H54 (cell line): ENCODE measurements around the gene OR2AG1.
"Not testable (repeated sequence)": the region's sequence is repeated elsewhere in the genome, so short reads cannot be mapped to it uniquely, and the experiment has no call there.

ENCODE experiments used
- DNase-seq: peaks from one replicate; pipeline ENCODE4 v3.0.0; 2011; ENCODE audit warnings: low spot score, mixed read lengths; ENCODE audit not compliant: insufficient read length
- FAIRE-seq: peaks from 3 replicates; lab custom pipeline; 2011; peaks lifted over from hg19 to GRCh38; lab: Jason Lieb, UNC
- POLR2A ChIP-seq: IDR thresholded peaks from 2 replicates; pipeline ENCODE4 v1.6.1; 2011; ENCODE audit warnings: low read depth, mild to moderate bottlenecking, low read length

OR2AG1 gene

DNA sequence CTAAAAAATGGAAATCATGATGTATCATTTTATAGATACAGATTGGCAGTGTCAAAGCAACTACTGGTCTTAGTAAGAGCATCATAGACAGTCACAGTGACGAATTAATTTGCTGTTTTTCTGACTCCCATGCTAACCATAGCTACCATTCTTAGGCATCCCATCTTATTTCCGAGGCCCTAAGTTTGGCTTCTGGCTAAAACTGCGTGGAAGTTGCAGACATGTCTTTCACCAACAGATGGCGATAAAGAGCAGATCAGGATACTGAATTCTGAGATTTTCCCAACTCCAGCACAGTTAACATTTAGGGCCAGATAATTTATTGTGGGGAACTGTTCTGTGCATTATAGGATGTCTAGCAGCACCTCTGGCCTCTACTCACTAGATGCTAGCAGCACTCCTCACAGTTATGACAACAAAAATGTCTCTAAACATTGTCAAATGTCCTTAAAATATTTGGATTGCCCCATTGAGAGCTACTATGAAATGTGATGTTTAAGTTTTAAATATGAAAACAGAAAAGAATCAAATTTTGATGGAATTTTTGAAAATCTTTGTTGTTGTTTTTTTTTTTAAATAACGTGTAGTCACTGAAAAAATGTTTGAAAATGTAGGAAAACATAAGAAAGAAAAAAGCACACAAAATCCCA lies 27.4 kb upstream of the OR2AG1 start:
- no peak for TF ChIP-seq POLR2A
- peak; percentile 98 for FAIRE-seq
- peak; percentile 9 for DNase-seq

DNA sequence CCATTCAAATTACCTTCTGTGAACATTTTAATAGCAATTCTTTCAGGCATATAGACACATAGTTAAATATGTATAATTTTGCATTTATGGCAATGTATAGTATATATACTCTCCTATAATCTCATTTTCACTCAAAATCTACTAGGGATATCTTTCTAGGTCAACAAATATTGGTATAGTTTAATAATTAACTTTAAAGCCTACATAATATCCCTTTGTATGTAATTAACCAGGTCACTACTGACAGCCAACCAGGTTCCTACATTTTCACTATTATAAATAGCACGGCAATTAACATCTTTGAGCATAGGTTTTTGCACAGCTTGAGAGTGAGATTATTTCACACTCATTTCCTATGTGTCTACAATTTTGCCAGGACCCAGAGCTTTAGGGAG lies 26.9 kb upstream of the OR2AG1 start:
- DNase-seq (no peak), FAIRE-seq (no peak)
- TF ChIP-seq POLR2A = no peak

DNA sequence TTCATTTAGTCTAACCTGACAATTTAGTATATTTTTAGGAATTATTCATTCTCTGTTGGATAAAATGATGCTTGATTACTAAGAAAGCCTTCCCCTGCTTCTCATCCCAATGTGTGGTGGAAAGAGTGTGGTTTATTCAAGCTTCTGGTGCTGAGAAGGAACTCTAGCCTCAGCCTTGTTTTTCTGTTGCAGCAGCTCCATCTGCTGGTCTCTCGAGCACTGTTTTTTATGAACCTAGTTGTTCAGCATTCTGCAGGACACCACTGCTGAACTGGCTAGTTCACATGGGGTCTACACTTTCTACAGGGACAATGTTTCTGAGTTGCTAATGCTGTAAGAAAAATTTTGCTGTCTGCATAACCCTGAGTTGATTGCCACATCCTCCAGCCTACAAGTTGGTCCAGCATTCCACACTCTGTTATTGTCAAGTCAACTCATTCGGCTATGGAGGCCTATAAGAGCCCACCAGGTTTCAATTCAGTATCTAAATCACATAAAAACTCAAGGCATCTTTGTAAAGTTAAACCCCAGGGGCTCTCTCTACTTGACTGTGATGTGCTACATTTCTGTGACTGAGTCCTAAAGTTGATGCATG lies 25.4 kb upstream of the OR2AG1 start:
- FAIRE-seq = peak; percentile 89
- no peak for TF ChIP-seq POLR2A
- DNase-seq = peak; percentile 21

DNA sequence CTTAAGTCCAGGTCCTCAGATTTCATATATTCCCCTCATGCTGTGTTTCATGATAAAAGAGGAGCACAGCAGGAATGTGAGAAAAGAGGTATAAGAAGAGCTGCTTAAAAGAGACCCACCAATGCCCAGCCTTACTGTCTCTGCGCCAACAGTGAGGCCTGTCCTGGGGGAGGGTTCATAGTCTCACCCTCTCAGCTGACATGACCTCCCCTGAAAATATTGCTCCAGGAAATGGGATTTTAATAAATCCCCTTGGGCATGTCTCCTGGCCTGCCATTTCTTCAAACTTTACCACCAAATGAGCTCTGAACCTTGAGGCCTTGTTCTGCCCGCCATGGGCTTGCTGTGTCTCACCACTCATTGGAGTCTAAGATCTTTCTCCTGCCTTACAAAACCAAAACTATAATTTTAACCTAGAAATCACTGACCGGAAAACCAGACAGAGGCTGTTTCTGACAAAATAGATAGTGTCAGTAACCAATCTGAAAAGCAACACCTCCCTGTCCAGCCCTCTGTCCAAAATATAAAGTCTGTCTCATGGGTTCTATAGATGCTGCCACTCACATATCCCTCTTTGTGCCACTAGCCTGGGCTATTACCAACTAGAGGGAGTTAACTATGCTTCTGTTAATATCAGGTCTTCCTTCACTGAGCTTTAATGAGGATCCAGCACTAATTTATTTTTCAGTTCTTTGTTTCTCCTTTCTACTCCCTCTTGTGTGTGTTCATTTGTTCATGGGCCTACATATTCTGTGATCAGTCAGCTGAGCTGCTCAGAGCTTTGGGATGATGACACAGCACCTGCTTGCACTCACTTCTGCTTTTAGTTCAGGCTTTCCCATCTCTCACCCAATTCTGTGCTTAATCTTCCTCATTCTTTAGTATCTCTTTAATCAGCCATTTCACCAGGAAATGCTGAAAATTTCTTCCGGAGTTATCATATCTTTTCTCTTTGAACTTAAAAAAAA lies 10.6 kb upstream of the OR2AG1 start, which contains the start of gene OR2AG2:
OR2AG2 (minus strand) TSS at position 51 of the 968 bp plus-strand sequence. CDS start 3,019 bp downstream, outside the sequence.
- no peak for DNase-seq
- no peak for TF ChIP-seq POLR2A
- no peak for FAIRE-seq

DNA sequence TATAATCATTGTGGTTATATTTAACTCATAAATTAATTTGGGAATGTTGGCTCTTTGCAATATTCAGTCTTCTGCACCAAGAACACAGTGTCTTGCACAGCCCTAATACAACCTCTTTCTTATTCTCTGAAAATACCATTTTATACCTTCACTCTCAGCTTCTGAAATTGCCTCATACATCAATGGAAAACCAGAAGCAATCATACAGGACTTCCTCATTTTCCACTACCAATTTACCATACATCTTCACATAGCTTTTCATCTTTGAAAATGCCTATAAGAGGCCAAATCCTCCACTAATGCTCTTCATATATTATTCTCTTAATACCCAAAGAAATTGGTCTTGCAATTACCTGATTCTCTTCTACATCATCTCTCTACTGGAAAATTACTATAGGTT lies 4.3 kb upstream of the OR2AG1 start:
- no peak for TF ChIP-seq POLR2A
- no peak for DNase-seq
- FAIRE-seq = no peak

DNA sequence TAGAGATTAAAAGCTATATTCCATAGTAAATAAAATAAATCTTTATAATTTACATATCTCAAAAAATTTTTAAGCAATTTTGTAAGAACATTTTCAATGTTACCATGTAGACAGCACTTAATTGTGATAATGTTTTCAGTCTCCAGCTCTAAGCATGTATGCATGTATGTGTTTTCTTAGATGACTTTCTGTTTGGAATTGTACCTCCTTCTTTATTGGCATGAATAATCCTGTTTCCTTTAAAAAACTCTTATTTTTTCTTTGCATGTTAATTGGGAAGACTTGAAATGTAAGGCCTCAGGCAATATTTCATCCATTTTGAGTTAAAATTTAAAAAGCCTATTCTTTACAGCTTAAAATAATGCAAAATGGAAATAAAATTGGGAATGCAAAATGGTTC lies 2.0 kb upstream of the OR2AG1 start:
- FAIRE-seq (no peak), DNase-seq (no peak)
- no peak for TF ChIP-seq POLR2A

DNA sequence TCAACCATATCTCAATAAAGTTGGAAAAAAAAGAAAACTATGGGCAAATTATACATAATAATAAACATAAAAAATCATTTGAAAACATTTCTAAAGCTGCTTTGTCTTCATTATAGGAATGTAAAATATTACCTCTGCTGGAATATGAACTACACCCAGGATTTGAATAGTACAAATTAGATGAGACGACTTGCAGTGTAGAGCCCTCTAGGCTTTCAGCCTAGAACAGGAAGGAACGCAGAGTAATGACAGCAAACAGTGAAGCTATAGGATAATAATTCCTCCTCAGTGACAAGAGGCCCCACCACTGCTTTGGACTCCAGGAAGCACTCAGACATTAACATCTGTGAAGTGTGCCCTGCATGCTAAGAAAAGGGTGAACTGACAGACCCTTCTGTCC lies 7.7 kb downstream of the OR2AG1 start:
- DNase-seq = no peak
- no peak for FAIRE-seq
- no peak for TF ChIP-seq POLR2A

DNA sequence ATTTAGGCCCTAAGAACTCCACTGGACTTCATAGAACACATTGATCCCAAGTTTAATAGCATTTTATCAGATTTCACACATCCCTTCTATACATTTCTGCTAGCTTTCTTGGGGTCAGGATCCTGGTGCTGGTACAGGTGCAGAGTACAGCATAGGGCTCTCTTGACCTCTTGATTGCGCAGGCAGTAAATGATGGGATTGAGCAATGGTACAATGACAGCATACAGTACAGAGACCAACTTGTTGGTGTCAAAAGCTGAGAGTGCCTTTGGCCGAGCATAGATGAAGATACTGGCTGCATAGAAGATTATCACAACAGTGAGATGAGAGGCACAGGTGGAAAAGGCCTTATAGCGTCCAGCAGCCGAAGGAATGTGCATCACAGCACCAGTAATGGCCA lies 11.8 kb downstream of the OR2AG1 start:
- no peak for TF ChIP-seq POLR2A
- no peak for DNase-seq
- FAIRE-seq = no peak

DNA sequence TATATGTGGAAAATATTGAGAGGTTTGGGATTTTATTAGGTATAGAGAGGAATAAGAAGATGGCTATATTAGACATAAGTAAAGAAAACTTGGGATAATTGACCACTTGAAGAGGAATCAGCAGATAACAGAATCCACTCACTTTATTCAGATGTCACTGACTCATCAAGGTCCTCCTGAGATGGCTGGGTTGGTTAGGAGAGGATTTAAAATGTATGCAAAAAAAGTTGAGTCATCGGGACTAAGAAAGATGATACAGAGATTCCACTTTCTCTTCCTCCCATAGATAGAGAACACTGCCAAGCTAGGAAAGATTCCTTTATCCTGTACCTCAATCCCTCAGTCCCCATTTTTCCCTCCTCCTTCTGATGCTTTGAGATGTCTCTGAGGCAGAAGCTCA lies 16.6 kb downstream of the OR2AG1 start, which contains the start of gene OR6A2:
OR6A2 (minus strand) TSS at position 288 of the 400 bp plus-strand sequence. CDS start 3,981 bp downstream, outside the sequence.
- FAIRE-seq (peak; percentile 45), DNase-seq (no peak)
- TF ChIP-seq POLR2A = no peak

DNA sequence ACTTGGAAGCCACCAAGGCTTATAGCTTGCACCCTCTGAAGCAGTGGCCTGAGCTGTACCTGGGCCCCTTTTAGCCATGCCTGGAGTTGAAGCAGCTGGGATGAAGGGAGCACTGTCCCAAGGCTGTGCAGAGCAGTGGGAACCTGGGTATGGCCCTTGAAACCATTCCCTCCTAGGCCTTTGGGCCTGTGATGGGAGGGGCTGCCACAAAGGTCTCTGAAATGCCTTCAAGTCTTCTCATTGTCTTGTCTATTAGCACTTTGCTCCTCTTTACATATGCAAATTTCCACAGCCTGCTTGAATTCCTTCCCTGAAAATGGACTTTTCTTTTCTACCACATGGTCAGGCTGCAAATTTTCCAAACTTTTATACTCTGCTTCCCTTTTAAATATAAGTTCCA lies 18.3 kb downstream of the OR2AG1 start:
- DNase-seq, FAIRE-seq: not testable (repeated sequence)

DNA sequence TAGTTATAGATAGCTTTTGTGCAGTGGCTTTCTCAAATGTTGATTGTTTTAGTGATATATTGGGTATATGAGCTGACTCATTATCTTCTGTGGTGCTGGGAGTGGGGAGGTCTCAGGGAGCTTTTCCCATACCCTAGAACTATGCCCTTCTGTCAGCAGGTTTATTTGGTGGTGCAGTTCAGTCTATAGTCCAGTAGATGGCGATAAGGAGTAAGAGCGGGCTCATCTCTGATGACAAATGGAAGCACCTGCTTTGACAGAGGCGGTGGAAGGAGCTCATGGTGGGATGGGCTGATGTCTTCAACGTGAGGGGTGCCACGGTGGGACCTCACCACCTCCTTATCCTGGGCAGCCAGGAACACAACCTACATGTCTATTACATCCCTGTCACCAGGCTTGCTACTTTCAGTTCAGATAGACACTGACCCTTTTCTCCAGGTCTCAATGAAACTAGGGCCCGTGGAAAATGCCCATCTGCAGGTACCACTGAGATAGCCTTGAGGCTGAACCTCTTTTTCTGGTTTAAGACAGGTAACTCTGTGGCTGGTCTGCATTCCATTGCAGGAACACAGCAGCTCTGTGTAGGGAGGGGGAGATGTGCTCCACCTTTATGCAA lies 29.7 kb downstream of the OR2AG1 start:
- TF ChIP-seq POLR2A = 0 out of 2 replicates have a peak, but pooled peaks have one; percentile 13
- DNase-seq = peak; percentile 33
- FAIRE-seq = peak; percentile 96

DNA sequence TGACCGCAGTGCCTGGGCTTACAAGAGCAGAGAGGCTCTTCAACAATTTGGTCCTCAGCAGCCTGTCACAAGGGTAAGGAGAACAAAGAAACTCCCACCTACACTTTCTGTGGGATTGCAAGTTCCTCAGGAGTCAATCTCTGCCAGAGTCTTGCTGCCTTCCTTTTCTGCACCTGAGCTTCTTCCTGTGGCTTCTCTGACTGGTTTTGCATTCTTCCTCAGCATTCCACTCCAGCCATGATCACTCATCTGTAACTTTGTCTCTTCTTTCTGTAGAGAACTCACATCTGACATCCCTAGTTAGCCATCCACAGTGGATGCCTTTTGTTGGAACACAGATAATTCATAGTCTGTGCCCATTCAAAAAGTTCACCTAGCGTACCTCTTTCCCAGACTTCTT lies 30.8 kb downstream of the OR2AG1 start:
- FAIRE-seq (no peak), DNase-seq (no peak)
- TF ChIP-seq POLR2A = no peak

DNA sequence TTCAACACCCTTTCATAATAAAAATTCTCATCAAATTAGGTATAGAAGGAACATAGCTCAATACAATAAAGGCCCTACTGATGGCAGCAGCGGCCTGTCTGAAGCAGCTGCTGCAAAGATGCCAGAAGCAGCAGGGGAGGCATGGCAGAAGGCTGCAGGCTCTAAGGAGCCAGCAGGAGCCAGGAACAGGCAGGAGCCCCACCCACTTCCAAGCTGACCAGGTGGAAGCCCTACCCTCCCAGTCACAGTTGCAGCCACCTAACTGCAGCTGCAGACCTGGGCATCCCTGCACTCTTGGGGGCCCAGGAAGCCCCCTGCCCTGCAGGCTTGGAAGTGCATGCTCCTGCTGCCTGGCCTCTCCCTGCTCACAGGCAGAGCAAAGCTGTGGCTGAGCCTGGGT lies 34.9 kb downstream of the OR2AG1 start:
- TF ChIP-seq POLR2A = no peak
- FAIRE-seq = no peak
- DNase-seq = no peak
